HEK293 (cell line): Measurements from ENCODE around the gene DUSP12.

Source experiments
- CTCF ChIP-seq: fragments of 450-650 bp; formaldehyde crosslinking; IDR thresholded peaks from 2 replicates; pipeline ENCODE4 v1.5.1; 2016; ENCODE audit warnings: missing biosample characterization, missing genetic modification characterization
- ZNF777 ChIP-seq: fragments of 450-650 bp; formaldehyde crosslinking; IDR thresholded peaks from 2 replicates; pipeline ENCODE4 v1.5.1; 2017; ENCODE audit warnings: missing biosample characterization, missing genetic modification characterization, borderline replicate concordance

GRCh38 chr1:161707503-161707902 lies 42.1 kb upstream of the DUSP12 start:
- TF ChIP-seq CTCF (tag by site-specific recombination) = no peak
- TF ChIP-seq ZNF777 (tag by site-specific recombination) = no peak
